ENCODE data around the gene DNAJB4.

DNAJB4 gene

DNA sequence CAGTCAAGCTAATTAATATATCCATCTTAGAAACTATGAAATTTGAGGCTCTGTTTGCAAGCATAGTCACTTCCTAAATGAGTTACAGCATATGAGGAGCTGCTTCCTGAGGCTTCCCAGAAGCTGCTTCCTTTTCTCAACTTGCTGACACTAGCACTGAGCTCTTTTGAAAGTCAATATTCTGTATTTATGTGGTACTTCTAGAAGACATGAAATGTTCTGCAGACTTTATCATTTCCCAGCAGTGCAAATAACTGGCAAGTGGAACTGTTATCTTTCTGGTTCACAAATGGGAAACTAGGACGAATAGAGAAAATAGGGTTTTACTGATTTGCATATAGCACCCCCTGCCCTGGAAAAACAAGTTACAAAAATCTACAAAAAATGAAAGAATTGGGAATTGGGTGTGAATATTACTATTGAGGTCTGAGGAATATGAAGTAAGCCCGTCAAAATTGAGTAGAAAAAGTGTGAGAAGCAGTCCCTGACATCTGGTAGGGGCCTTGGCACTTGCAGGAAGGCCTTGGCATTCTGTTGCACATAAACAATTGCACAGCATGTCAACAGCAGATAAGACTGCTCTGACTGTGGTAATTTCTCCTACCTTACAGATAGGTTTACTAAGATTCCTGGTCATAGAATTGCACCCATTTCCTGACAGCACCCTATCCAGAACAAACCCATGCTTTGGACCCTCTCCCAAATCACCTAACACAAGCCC, 48.1 kb downstream of the DNAJB4 start:
- TF ChIP-seq CTCF (IDR thresholded peaks at IDR 0.05; ENCODE audit: low read depth, low read length, missing control alignments), result no peak
- H3K4me3 ChIP-seq (ENCODE audit: low read depth, low read length), result no peak overlapping the region
- DNase-seq (ENCODE audit: low read depth), result no peak

DNA sequence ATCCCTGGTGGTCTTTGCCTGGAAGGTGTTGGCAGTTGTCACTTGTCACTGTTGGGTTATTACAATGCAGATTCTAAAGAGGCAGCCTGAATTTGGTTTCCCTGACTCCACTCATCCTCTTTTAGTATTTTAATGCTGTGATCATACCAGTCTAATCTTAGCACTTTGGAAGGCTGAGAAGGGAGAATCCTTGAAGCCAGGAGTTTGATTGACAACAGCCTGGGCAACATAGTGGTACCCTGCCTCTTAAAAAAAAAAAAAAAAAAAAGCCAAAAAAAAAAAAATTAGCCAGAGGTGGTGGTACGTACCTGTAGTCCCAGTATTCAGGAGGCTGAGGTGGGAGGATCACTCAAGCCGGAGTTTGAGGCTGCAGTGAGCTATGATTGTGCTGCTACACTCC, 48.8 kb downstream of the DNAJB4 start:
- H3K4me3 ChIP-seq (ENCODE audit: low read depth, low read length), result no peak overlapping the region
- TF ChIP-seq CTCF (IDR thresholded peaks at IDR 0.05; ENCODE audit: low read depth, low read length, missing control alignments), result no peak

GRCh38 chr1:78054559-78054958, 49.8 kb downstream of the DNAJB4 start:
- no peak overlapping the region for H3K4me3 ChIP-seq (ENCODE audit: low read depth, low read length)
- TF ChIP-seq CTCF (IDR thresholded peaks at IDR 0.05; ENCODE audit: low read depth, low read length, missing control alignments), result no peak
- DNase-seq (ENCODE audit: low read depth), result no peak

More for the DNA sequence above, 48.8 kb downstream of the DNAJB4 start:
- DNase-seq (ENCODE audit: low read depth), result no peak

DNA sequence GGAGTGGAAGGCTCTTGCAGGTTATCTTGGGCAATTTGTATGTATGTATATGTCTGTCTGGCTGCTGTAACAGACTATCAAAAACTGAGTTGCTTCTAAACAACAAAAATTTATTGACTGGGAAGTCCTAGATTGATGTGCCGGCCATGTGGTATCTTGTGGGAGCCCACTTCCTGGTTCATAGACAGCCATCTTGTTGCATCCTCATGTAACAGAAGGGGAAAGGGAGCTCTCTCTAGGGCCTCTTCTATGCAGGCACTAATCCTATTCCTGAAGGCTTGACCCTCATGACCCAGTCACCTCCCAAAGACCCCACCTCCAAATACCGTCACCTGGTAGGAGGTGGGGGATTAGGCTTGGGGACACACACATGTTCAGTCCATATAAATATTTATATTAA, 50.2 kb downstream of the DNAJB4 start:
- no peak for TF ChIP-seq CTCF (IDR thresholded peaks at IDR 0.05; ENCODE audit: low read depth, low read length, missing control alignments)
- no peak for DNase-seq (ENCODE audit: low read depth)
- H3K4me3 ChIP-seq (ENCODE audit: low read depth, low read length), result no peak overlapping the region

DNA sequence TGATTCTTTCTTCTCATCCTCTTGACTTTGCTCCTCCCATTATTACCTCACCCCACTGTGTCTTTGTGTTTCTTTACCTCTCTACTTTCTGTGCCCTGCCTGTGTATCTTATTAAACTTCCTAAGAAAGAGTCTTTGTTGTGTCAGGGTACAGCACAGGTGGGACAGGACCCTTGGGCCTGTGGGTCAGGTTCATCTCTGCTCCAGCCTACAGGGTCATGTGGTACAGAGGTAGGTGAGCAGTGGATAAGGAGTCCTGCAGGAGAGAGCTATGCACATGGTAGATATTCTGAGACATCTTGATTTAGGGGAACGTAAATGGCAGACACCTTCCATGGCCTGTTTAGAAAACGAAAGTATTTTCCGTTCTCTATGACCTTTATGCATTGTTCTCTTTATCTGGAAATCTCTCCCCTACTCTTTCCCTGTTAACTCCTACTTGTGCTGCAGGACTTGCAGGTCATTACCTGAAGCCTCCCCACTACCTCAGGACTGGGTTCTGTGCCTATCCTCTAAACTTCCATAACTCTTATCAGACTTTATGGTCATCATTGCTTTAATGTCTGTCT, 50.9 kb downstream of the DNAJB4 start:
- no peak overlapping the region for H3K4me3 ChIP-seq (ENCODE audit: low read depth, low read length)
- no peak for TF ChIP-seq CTCF (IDR thresholded peaks at IDR 0.05; ENCODE audit: low read depth, low read length, missing control alignments)
- no peak for DNase-seq (ENCODE audit: low read depth)

- no peak for TF ChIP-seq CTCF (IDR thresholded peaks at IDR 0.05; ENCODE audit: low read depth, low read length, missing control alignments)
- DNase-seq (ENCODE audit: low read depth), result no peak
- no peak overlapping the region for H3K4me3 ChIP-seq (ENCODE audit: low read depth, low read length)
Observed at GRCh38 chr1:78058670-78059069, 53.9 kb downstream of the DNAJB4 start.

All from GM12864 (cell line).